GM21367 (cell line): ENCODE data around the gene TMEM9.

Source experiments
- ATAC-seq: cut with Tn5 transposase; IDR thresholded peaks from one replicate; pipeline ENCODE4 v1.9.1; 2021; ENCODE audit not compliant: unreplicated experiment

The TMEM9 gene

GRCh38 chr1:201109651-201110050 is 44.6 kb downstream of the TMEM9 start:
- ATAC-seq: no peak

GRCh38 chr1:201108614-201109013 is 45.7 kb downstream of the TMEM9 start:
- no peak for ATAC-seq

GRCh38 chr1:201105688-201106087 is 48.6 kb downstream of the TMEM9 start:
- ATAC-seq: no peak

GRCh38 chr1:201104141-201104540 is 50.1 kb downstream of the TMEM9 start:
- ATAC-seq: no peak

- ATAC-seq: no peak
These were observed 50.6 kb downstream of the TMEM9 start for GRCh38 chr1:201103666-201104065.

GRCh38 chr1:201100169-201100930 is 53.9 kb downstream of the TMEM9 start:
- no peak for ATAC-seq

GRCh38 chr1:201098992-201099677 is 55.1 kb downstream of the TMEM9 start:
- ATAC-seq: no peak

- ATAC-seq: no peak
These were observed 57.1 kb downstream of the TMEM9 start for GRCh38 chr1:201096977-201097856.

- ATAC-seq: no peak
These were observed 58.2 kb downstream of the TMEM9 start for GRCh38 chr1:201096041-201096461.

- ATAC-seq: no peak
These were observed 58.7 kb downstream of the TMEM9 start for GRCh38 chr1:201095581-201095980.

- ATAC-seq: no peak
These were observed 59.4 kb downstream of the TMEM9 start for GRCh38 chr1:201094832-201095231.

GRCh38 chr1:201093962-201094361 is 60.3 kb downstream of the TMEM9 start:
- no peak for ATAC-seq

- no peak for ATAC-seq
These were observed 60.7 kb downstream of the TMEM9 start for GRCh38 chr1:201093561-201093960.

- ATAC-seq: no peak
These were observed 61.5 kb downstream of the TMEM9 start for GRCh38 chr1:201092738-201093137.

- ATAC-seq: no peak
These were observed 63.0 kb downstream of the TMEM9 start for GRCh38 chr1:201091256-201091655.

GRCh38 chr1:201090541-201090940 is 63.7 kb downstream of the TMEM9 start:
- no peak for ATAC-seq

- no peak for ATAC-seq
These were observed 64.7 kb downstream of the TMEM9 start for GRCh38 chr1:201089596-201089995.

GRCh38 chr1:201088901-201089525 is 65.3 kb downstream of the TMEM9 start:
- ATAC-seq: no peak

- no peak for ATAC-seq
These were observed 65.9 kb downstream of the TMEM9 start for GRCh38 chr1:201088395-201088794.

- no peak for ATAC-seq
These were observed 68.2 kb downstream of the TMEM9 start for GRCh38 chr1:201085902-201086735.
